NCI-H1105 (cell line): ENCODE data around the gene RRP1.

Experiments
- DNase-seq: peaks from one replicate; lab custom pipeline; 2025; lab: John Stamatoyannopoulos, UW

Gene RRP1

GRCh38 chr21:43789276-43790009 lies at the start of gene RRP1:
Gene RRP1, plus strand, starts transcription at chr21:43789577. Its CDS starts 53 bp downstream, at chr21:43789630.
- peak; percentile 92 for DNase-seq

DNA sequence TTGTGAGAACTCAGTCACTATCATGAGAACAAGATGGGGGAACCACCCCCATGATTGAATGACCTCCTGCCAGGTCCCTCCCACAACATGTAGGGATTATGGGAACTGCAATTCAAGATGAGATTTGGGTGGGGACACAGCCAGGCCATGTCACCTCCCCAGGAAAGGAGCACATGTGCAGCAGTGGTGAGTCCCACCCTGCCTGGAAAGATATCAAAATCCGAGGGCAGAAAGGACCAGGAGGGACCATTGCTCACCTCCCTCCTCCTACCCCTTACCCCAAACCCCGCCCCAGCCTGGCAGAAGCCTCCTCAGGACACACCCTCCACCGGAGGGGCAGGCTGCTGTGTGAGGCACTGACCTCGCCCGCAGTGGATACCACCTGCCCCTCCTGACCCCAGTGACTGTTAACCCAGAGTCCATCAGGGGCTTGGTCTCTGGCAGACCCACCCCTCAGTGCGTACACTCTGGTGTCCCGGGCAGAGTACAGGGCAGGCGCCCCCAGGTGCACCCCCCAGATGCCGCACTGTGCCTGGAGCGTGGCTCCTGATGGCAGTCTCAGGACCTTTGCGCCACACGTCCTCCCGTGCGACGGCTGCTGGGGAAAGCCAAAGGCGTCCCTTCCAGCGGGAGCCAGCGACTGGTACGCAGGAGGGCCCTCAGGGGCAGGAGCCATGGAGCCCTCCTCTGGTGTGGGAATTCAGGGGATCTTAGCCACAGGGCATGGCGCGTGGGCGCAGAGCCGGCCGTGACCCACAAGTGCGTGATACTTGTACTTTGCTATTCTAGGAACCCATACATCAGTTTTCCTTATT lies 49.5 kb upstream of the RRP1 start:
- DNase-seq = no peak

DNA sequence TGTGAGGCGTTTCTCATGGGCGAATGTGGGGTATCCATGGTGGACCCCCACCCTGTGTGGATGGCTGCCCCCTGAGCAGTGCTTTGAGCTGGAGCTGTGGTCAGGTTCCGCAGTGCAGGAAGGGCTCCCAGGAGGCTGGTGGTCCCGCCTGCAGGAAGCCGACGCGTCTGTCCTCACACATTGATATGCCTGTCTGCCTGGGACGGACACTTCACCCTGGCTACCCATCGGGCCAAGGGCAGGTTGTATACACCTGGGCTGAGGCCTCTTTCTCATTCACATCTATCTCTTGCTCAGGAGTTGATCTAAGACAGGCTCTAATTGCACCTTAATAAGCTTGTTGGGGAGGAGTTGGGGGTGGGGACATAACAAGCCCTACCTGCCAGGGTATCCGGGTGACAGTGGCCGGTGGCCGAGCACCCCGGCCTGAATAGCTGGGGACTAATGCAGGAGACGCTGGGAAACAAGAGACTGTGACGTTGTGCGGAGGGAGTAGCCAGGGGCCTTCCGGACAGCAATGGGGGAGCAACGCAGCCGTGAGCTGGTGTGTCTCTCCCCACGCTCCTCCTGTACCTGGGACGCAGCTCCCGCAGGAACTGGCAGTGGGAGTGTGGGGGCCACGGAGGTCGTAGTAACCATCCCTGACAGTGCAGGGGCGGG lies 48.8 kb upstream of the RRP1 start:
- peak; percentile 72 for DNase-seq

DNA sequence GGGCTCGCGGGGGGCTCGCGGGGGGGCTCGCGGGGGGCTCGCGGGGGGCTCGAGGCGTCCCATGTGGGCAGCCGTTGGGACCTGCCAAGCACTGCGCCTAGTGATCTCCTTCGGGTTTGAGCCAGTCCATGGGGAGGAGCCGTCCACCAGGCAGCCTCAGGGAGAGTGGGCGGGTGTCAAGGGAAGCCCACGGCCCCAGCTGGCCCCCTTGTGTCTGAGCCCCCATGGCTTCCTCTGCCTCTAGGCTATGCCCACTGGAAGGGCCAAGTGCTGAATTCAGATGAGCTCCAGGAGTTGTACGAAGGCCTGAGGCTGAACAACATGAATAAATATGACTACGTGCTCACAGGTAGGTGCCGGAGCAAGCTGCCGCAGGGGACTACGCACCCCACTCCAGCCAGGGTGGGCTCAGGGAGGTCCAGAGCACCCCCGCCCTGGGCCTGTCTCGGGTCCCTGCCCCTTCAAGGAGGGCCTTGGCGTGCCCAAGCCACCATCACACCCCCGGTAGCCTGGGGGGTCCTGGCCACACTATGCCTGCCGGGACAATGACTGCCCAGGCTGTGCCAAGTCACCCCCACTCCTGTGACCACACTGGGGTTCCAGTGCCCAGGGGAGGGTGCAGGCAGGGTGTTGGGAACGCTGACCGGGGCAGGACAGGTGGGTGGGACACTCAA lies 47.8 kb upstream of the RRP1 start:
- no peak for DNase-seq

GRCh38 chr21:43743947-43744346 lies 45.4 kb upstream of the RRP1 start:
- DNase-seq = no peak

- no peak for DNase-seq
Measured at GRCh38 chr21:43744725-43745124, 44.7 kb upstream of the RRP1 start.

- no peak for DNase-seq
Measured at GRCh38 chr21:43745772-43746517, 43.4 kb upstream of the RRP1 start.

DNA sequence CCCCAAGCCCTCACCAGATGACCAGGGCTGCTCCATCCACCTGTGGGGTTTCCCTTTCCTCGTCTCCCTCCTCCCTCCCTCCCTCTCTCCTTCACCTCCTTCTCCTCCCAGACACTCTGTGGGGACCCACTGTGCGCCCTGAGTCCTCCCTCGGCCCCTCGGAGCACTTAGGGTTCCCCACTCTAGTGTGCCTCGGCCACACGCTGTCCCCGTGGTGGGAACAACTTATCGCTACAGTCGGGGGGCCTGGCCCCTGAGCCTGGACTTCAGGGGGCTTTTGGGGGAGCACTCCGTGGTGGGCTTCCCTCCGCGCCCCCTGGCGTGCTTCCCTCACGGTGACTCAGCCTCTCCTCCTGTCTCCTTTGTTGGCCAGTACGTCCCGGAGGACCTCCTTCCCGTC lies 40.8 kb upstream of the RRP1 start:
- DNase-seq = no peak

GRCh38 chr21:43749651-43750262 lies 39.6 kb upstream of the RRP1 start:
- no peak for DNase-seq

GRCh38 chr21:43750339-43751033 lies 38.9 kb upstream of the RRP1 start:
- no peak for DNase-seq

- DNase-seq = no peak
Measured at GRCh38 chr21:43751955-43752591, 37.3 kb upstream of the RRP1 start.

DNA sequence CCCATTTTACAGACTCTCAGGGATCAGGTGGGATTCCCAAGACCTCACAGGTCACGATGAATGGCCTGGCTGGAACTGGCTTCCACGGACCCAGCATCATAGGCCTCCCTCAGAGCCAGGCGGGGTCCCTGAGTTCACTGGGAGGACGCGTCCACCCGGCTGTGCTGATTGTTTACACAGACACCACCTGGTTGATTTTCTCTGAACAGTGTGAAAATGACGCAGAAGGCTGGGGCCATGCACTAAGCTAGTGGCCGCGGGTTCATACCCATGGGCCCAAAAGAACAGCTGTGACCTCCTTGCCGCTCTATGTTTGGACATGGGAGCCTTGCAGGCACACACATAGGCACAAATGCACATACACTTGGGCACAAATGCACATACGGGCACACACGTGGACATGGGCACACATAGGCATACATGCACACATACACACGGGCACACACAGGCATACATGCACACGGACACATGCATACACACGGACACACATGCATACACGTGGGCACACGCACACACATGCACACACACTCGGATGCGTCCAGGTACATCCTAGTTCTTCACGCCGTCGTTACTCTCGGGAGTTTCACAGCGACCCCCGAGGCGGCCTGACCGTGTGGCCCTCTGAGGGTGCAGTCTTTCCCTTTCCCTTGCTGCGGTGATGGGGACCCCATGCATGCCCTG lies 36.5 kb upstream of the RRP1 start:
- DNase-seq = no peak

DNA sequence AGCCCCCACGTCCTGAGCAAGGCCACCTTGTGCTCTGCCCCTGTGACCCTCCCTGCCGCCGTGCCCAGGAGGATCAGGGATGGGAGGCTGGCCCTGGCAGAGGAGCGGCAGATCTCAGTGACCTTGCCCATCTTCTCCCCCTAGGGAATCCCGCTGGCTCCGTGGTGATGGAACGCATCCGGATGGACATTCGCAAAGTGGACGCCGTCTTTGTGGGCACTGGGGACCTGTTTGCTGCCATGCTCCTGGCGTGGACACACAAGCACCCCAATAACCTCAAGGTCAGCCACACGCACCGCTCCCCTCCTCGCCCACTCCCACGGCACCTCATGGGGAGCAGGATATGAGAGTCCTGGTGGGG lies 36.0 kb upstream of the RRP1 start:
- DNase-seq = no peak

DNA sequence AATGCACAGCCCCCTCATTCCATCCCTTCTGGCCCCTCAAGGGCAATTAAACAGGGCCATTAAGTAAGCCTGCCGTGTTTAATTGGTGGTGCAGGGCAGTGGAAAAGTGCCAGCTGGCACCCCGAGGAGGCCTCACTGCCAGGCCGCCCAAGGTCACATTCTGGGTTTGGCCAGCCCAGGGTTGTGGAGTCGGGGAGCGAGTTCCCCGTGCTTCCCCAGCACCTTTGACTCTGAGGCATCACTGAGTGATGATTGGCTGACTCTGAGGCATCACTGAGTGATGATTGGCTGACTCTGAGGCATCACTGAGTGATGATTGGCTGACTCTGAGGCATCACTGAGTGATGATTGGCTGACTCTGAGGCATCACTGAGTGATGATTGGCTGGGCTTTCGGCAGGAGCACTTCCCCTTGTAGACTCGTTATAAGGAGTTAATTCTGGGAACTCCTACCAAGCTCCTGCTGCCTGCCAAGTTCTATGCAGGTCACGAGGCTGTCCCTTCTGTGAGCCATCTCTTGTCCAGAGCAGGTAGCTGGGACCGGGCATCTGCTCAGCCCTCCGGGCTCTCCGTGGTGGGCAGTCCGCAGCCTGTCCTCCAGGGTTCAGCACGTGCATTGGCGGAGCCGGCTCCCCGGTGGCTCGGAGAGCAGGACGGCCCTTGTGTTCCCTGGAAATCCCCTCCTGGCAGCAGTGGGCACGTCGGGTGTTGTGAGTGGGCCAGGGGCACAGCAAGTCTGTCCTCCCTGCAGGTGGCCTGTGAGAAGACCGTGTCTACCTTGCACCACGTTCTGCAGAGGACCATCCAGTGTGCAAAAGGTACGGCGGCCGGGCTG lies 34.2 kb upstream of the RRP1 start:
- DNase-seq = no peak

DNA sequence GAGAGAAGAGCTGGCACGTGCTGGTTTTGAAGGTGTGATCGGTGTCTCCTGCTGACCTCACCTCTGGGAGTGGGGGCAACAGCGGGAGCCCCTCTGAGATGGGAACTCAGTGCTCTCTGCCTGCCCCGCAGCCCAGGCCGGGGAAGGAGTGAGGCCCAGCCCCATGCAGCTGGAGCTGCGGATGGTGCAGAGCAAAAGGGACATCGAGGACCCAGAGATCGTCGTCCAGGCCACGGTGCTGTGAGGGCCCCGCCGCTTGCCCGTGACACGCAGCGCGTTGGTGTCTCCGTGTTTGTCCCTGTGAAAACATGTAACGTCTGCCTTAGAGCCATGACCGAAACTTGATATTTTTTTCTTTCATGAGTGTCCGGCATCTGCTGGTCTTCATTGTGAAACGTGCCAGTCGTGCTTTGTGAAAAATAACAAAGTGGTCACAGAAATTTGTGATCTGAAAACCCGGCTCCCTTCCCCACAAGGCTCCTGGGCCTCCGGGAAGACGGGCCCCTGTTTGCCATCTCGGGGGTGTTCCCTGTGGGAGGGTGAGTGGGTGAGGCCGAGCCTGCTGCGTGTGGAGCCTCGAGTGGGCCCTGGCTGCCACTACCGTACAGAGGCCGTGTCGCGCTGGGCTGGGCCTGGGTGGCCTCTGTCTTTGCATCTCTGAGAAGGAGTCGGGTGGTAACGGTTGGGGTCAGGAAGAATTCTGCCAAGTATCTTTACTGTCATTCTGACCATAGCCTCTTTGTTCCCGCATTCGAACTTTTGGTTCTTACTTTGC lies 33.4 kb upstream of the RRP1 start:
- DNase-seq = no peak

DNA sequence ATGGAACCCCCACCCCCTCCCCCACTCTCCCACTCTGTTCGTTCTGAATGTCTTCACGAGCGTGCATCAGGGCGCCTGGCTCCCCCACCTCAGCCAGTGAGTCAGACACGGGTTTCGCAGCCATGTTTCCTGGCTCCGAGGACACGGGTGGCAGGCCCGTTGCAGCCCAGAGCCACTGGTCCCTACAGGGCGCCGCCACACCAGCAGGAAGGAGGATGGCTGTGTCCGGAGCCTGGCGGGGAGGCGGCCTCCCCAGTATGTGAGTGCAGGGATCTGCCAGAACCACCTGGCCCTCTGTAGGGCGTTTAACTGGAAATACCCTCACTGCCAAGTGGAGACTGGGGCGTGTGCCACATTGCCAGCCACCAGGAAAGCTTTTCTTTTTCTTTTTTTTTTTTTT lies 31.8 kb upstream of the RRP1 start:
- DNase-seq = no peak

GRCh38 chr21:43758111-43758641 lies 31.2 kb upstream of the RRP1 start:
- no peak for DNase-seq

GRCh38 chr21:43758811-43759210 lies 30.6 kb upstream of the RRP1 start:
- no peak for DNase-seq
